Superior temporal gyrus (tissue), 1 donor: ENCODE data around the gene OGDHL.
A peak's percentile ranks its signal among the peaks of the same experiment; 100 is the strongest.
"Not testable (repeated sequence)": the region's sequence is repeated elsewhere in the genome, so short reads cannot be mapped to it uniquely, and the experiment has no call there.

Source experiments
- DNase-seq: peaks from one replicate; pipeline ENCODE4 v3.0.0-alpha.2; 2016; ENCODE audit errors: extremely low spot score

Gene OGDHL

GRCh38 chr10:49761789-49762565 is at the start of gene OGDHL:
OGDHL (minus strand) TSS chr10:49762323; CDS start chr10:49758592, 3,731 bp downstream.
- peak; percentile 69 for DNase-seq

DNA sequence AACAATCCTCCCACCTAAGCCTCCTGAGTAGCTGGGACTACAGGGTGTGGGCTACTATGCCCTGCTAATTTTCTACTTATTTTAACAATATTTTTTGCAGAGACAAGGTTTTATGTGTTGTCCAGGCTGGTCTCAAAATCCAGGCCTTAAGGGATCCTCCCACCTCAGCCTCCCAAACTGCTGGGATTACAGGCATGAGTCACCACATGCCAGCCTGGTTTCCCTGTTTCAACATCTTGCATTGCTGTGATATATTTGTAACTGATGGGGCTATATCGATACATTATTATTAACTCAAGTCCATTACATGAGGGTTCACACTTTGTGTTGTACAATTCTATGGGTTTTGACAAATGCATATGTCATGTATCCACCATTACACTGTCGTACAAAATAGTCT is 41.9 kb upstream of the OGDHL start:
- no peak for DNase-seq

DNA sequence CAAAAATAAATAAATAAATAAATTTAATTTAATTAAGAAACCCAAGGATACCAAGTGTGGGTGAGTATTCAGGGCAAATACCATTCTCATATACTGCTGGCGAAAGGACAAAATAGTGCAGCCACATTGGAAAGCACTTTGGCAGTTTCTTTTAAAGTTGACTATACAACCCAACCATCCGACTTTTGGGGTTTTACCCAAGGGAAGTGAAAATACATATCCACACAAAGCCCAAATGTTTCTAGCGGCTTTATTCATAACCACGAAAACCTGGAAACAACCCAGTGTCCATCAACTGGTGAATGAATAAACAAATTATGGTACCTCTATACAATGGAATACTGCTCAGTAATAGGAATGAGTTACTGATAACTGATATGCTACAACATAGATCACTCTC is 36.2 kb upstream of the OGDHL start:
- no peak for DNase-seq

DNA sequence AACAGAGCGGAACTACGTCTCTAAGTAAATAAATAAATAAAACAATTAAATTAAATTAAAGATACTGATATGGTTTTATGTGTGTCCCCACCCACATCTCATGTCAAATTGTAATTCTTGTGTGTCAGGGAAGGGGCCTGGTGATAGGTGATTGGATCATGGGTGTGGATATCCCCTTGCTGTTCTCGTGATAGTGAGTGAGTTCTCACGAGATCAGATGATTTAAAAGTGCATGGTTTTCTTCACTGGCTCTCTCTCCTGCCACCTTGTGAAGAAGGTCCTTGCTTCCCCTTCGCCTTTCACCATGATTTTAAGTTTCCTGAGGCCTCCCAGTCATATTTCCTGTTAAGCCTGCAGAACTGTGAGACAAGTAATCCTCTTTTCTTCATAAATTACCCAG is 29.0 kb upstream of the OGDHL start:
- no peak for DNase-seq

GRCh38 chr10:49784681-49785080 is 22.6 kb upstream of the OGDHL start:
- DNase-seq = no peak

GRCh38 chr10:49783645-49784044 is 21.5 kb upstream of the OGDHL start:
- no peak for DNase-seq

GRCh38 chr10:49781247-49781646 is 19.1 kb upstream of the OGDHL start:
- DNase-seq = no peak

DNA sequence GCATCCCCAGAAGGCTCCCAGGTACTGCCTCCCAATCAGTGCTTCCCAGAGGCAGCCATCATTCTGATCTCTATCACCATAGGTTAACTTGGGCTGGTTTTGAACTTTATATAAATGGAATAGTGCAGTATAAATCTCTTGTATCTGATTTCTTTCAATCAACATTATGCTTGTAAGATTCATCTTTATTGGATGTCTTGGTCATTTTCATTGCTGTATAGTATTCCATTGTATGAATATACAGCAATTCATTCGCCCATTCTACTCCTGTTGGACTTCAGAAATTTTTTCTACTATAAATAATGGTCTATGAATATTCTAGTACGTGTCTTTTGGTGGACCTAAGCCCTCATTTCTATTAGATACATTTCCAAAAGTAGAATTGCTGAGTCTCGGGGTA is 16.1 kb upstream of the OGDHL start:
- DNase-seq = no peak

DNA sequence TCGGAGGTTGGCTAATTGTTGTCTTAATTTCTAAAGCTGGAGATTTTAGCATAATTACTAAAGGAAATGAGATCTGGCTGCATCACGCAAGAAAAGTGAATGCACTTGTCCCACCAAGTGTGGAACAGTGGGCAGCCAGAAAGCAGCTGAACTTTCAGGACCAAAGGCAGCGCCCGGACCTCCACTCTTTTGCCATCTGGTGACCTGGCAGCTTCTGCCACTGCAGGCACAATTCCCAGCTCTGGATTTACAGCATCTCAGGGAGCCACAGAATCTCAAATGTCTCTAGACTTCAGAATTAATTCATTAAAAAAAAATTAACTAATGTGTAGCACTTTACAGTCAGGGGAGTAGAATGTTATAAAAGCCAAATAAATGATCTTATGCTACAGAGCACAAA is 14.7 kb upstream of the OGDHL start:
- DNase-seq = no peak

DNA sequence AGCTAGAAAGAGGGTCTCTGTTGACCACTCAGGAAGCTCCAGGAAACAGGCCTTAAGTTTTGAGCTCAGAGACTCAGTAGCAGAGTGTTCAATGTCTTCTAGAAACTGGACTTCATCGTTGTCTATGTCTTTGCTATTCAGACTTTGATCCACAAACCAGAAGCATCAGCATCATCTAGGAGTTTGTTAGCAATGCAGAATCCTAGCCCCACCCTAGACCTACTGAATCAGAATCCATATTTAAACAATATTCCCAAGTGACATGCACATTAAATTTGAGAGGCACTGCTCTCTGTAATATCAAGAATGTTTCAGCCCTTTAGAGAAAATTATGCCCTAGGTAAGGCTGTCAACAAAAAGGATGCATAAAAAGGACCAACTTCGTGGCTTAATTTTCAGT is 12.9 kb upstream of the OGDHL start:
- no peak for DNase-seq

DNA sequence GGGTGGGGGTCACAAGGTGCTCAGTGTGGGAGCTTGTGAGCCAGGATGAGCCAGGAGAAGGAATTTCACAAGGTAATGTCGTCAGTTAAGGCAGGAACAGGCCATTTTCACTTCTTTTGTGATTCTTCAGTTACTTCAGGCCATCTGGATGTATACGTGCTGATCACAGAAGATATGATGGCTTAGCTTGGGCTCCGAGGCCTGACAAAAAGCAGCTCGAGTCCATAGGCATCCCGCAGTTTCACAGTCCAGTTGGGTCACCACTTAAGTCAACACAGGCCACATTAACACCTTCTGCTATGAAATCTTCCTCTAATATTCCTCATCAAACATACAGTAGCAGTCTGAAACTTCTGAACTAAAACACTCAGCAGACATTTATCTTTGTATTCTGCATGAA is 10.8 kb upstream of the OGDHL start:
- DNase-seq = not testable (repeated sequence)

GRCh38 chr10:49771046-49771445 is 8.9 kb upstream of the OGDHL start:
- DNase-seq = not testable (repeated sequence)

DNA sequence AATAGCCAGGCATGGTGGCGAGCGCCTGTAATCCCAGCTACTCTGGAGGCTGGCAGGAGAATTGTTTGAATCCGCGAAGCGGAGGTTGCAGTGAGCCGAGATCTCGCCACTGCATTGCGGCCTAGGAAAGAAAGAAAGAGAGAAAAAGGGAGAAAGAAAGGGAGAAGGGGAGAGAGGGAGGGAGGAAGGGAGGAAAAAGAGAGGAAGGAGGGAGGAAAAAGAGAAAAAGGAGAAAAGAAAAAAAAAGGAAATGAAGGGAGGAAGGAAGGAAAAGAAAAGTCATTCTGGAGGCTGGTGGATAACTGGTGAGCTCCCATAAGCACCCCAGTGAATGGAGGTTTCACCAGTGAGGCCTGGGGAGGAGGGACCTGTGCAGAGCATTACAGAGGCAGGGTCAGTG is 7.6 kb upstream of the OGDHL start:
- DNase-seq = no peak

DNA sequence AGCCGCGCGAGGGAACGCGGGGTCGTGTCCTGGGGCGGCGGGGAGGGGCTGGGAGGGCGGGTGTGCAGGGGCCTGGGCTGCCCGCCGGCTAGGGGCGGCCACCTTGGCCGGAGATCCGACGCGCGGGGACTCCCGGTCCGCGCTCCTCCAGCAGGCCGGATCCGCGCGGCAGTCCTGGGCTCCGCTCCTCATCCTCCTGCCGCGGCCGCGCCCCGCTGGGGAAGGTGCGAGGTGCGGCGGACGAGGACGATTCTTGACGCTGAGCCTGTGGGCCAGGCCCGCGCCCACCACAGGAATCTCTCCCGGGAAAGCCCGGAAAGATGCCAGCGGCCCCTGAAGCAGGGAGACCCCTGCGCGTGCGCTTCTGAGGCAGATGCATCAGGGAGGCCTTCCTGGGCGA is 6.6 kb upstream of the OGDHL start:
- DNase-seq = no peak

DNA sequence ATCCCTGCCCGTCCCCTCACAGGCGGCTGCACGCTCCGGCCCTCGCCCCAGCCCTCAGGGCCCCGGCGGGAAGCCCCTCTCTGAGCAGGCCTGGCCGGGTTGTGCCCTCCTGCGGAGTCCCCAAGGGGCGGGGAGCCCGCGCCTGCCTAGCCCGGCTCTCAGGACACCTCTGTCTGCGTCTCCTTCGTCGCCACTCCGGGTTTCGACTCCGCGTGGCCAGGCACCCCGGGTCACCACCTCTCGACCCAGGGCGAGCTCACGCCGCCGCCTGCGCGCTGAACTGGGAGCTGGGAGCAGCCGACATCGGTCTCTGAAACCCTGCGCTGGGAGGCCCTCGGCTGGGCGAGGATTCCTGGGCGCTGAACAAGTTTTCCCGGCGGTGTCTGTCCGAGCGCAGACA is 6.2 kb upstream of the OGDHL start:
- DNase-seq = no peak

DNA sequence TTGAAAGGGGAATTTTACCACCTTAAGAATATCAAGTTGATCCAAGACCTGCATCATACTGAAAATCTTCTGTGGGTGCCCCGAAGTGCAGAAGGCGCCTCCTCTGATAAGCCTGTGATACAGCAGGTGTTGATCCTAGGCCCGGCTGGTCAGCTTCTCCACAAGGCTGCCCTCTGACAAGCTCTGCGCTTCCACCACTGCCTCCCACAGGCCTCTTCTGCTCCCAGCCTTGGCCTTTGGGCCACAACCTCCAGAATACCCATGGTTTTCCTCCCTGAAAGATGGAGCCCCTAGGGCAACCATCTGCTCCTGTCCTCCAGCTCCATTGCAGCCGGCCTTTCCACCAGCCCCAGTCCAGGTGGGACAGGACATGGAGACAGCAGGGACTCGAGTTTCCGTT is 5.6 kb upstream of the OGDHL start:
- no peak for DNase-seq

DNA sequence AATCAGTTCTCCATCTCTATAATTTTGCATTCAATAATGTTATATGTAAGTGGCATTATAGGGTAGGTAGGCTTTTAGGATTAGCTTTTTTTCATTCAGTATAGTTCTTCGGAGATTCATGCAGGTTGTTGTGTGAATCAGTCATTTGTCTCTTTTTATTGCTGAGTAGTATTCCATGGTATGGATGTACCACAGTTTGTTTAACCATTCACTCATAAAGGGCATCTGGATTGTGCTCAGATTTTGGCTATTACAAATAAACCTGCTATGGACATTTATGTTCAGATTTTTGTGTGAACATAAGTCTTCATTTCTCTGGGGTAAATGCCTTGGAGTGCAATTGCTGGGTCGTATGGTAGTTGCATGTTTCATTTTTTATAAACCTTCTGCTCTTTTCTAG is 4.4 kb upstream of the OGDHL start:
- no peak for DNase-seq

GRCh38 chr10:49762566-49762877 is 399 bp upstream of the OGDHL start:
- DNase-seq = no peak

- DNase-seq = no peak
Measured at GRCh38 chr10:49761201-49761788, 828 bp downstream of the OGDHL start.

DNA sequence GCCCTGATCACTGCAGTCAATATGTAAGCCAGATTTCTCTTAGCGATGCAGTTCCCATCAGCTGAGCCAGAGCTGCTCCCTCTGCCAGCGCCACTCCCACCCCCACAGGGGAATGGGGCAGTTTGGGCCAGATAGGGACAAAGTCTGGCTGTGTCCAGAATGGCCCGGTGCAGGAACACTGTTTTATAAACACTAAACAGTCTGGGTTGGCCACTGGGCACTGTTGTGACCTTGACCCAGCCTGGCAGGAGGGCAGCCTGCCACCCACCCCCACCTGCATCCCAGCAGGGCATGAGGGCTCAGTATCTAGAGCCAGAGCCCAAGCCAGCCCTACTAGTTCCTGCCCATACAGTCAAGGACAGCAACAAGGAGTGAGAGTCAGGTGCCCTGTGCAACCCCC is 1.3 kb downstream of the OGDHL start:
- DNase-seq = no peak

- DNase-seq = no peak
Measured at GRCh38 chr10:49759787-49760551, 2.2 kb downstream of the OGDHL start.

GRCh38 chr10:49758249-49758930 is 3.7 kb downstream of the OGDHL start:
- DNase-seq = no peak

DNA sequence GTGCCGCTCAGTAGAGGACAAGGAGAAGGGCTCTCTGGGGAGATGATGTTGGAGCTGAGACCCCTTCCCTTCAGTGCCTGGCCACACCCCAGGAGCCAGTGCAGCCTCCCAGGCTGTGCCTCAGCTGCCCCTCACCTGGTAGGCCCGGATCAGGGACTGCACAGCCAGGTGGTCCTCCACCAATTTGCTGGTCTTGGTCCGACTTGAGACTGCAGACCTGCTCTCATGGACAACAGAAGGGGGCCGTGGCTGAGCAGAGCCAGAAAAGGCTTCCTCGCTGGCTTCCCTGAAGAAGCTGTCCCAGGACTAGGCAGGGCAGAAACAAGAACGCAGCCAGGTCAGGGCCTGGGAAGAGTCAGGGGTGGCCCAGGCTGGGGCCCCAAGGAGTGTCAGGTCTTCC is 5.5 kb downstream of the OGDHL start:
- no peak for DNase-seq
